GM12878 (cell line): ENCODE data around the gene RGS1. TPM values are rescaled to one million over a fixed set of nuclear protein-coding genes. Genes with fewer than 3 reads are reported as not detected.

ENCODE experiments used
- CEBPB ChIP-seq, 2 experiments: fragments of 150-350 bp in 1 of 2; IDR thresholded peaks; 2 replicates each; pipeline ENCODE4 v1.6.1; 2012 to 2014; ENCODE audit warnings: low read depth in 2 of 2, low read length in 2 of 2, borderline replicate concordance in 1 of 2, inconsistent platforms in 1 of 2
- DPF2 ChIP-seq: fragments of 450-650 bp; IDR thresholded peaks from 2 replicates; pipeline ENCODE4 v1.6.1; 2017; ENCODE audit warnings: mild to moderate bottlenecking
- EP300 ChIP-seq, 2 experiments: fragments of 150-350 bp in 1 of 2; IDR thresholded peaks; 2 replicates each; pipeline ENCODE4 v1.6.1; 2011 to 2012; ENCODE audit warnings: low read depth in 2 of 2, low read length in 2 of 2, borderline replicate concordance in 1 of 2, improper control_type of control experiment in 1 of 2, inconsistent platforms in 1 of 2; ENCODE audit not compliant: control insufficient read depth in 1 of 2
- FOXK2 ChIP-seq: fragments of 450-650 bp; IDR thresholded peaks from 2 replicates; pipeline ENCODE4 v1.6.1; 2017; ENCODE audit warnings: mild to moderate bottlenecking, moderate library complexity
- FOXM1 ChIP-seq: IDR thresholded peaks from 2 replicates; pipeline ENCODE4 v1.6.1; 2012; ENCODE audit warnings: low read depth, mild to moderate bottlenecking, inconsistent platforms, low read length, moderate library complexity
- GATAD2B ChIP-seq: fragments of 450-650 bp; conservative IDR thresholded peaks from 2 replicates; pipeline ENCODE4 v1.6.1; 2017; ENCODE audit warnings: low read depth, mild to moderate bottlenecking, moderate library complexity
- HDAC2 ChIP-seq: fragments of 200-600 bp; sonication (generic); IDR thresholded peaks from 2 replicates; pipeline ENCODE4 v1.6.1; 2017
- HDGF ChIP-seq: fragments of 450-650 bp; IDR thresholded peaks from 2 replicates; pipeline ENCODE4 v1.6.1; 2016; ENCODE audit warnings: antibody characterized with exemption
- IKZF1 ChIP-seq: fragments of 450-650 bp; conservative IDR thresholded peaks from 2 replicates; pipeline ENCODE4 v1.6.1; 2017; ENCODE audit warnings: antibody characterized with exemption, mild to moderate bottlenecking
- IRF4 ChIP-seq: IDR thresholded peaks from 2 replicates; pipeline ENCODE4 v1.6.1; 2011; ENCODE audit warnings: low read depth, low read length
- MTA2 ChIP-seq: fragments of 450-650 bp; IDR thresholded peaks from 2 replicates; pipeline ENCODE4 v1.6.1; 2016; ENCODE audit warnings: low read depth, mild to moderate bottlenecking, moderate library complexity
- MTA3 ChIP-seq: IDR thresholded peaks from 2 replicates; pipeline ENCODE4 v1.6.1; 2012; ENCODE audit warnings: low read length, inconsistent platforms, borderline replicate concordance
- NR2C1 ChIP-seq: fragments of 450-650 bp; IDR thresholded peaks from 2 replicates; pipeline ENCODE4 v1.6.1; 2017; ENCODE audit warnings: antibody characterized with exemption, mild to moderate bottlenecking, moderate library complexity
- NR2F1 ChIP-seq: fragments of 450-650 bp; conservative IDR thresholded peaks from 2 replicates; pipeline ENCODE4 v1.6.1; 2017; ENCODE audit warnings: mild to moderate bottlenecking
- PKNOX1 ChIP-seq: fragments of 450-650 bp; IDR thresholded peaks from 2 replicates; pipeline ENCODE4 v1.6.1; 2016; ENCODE audit warnings: mild to moderate bottlenecking
- POU2F2 ChIP-seq: IDR thresholded peaks from 3 replicates; pipeline ENCODE4 v1.6.1; 2011; ENCODE audit warnings: low read depth, mild to moderate bottlenecking, low read length, borderline replicate concordance
- RAD51 ChIP-seq: fragments of 450-650 bp; IDR thresholded peaks from 2 replicates; pipeline ENCODE4 v1.6.1; 2016; ENCODE audit warnings: moderate library complexity, mild to moderate bottlenecking, inconsistent platforms
- RUNX3 ChIP-seq: IDR thresholded peaks from 2 replicates; pipeline ENCODE4 v1.6.1; 2012; ENCODE audit warnings: low read length, inconsistent platforms
- SMAD1 ChIP-seq: fragments of 450-650 bp; IDR thresholded peaks from 2 replicates; pipeline ENCODE4 v1.6.1; 2018; ENCODE audit warnings: mild to moderate bottlenecking, low read depth; ENCODE audit not compliant: partially characterized antibody
- TAF1 ChIP-seq: IDR thresholded peaks from 2 replicates; pipeline ENCODE4 v1.6.1; 2011; ENCODE audit warnings: mild to moderate bottlenecking, low read depth, low read length, borderline replicate concordance
- ZBED1 ChIP-seq: IDR thresholded peaks from 2 replicates; pipeline ENCODE4 v1.6.1; 2016; ENCODE audit warnings: borderline replicate concordance
- ZNF207 ChIP-seq: fragments of 450-650 bp; IDR thresholded peaks from 2 replicates; pipeline ENCODE4 v1.6.1; 2014; ENCODE audit warnings: antibody characterized with exemption, mild to moderate bottlenecking, borderline replicate concordance
- ZNF592 ChIP-seq: fragments of 450-650 bp; IDR thresholded peaks from 2 replicates; pipeline ENCODE4 v1.6.1; 2017; ENCODE audit warnings: mild to moderate bottlenecking, moderate library complexity
- polyA plus RNA-seq, 11 experiments: library from polyadenylated mRNA; depleted of rRNA in 4 of 11; unstranded in 6 of 11; stranded (reverse) in 5 of 11; fragments of >200 nt; fragmentation: Nextera tagmentation in 4 of 11; fragmentation: Illumina TruSeq in 1 of 11; extraction: Ambion mirVana in 4 of 11; extraction: Trizol in 1 of 11; gene quantifications; 1 replicate in 1 of 11; 2 replicates in 10 of 11; pipeline versions ENCODE4 v1.2.1 to v1.2.3, GENCODE V29; 2011 to 2016; ENCODE audit warnings: inconsistent platforms in 2 of 11, missing spikeins in 2 of 11, low read depth in 1 of 11
- total RNA-seq, 4 experiments: library from RNA; depleted of rRNA in 3 of 4; stranded (reverse); fragments of >200 nt in 3 of 4; fragmentation: Illumina TruSeq in 1 of 4; extraction: Trizol in 1 of 4; gene quantifications; 2 replicates each; pipeline versions ENCODE4 v1.2.1 to v1.2.3, GENCODE V29; 2013 to 2021
- TF ChIP-seq, protein P1 (sequence below): IDR thresholded peaks from 2 replicates; pipeline ENCODE4 v1.6.1; 2011; ENCODE audit warnings: borderline replicate concordance, low read depth, mild to moderate bottlenecking, moderate library complexity, low read length; ENCODE audit not compliant: insufficient read depth, poor library complexity, severe bottlenecking
- TF ChIP-seq, protein P2 (sequence below): fragments of 450-650 bp; IDR thresholded peaks from 2 replicates; pipeline ENCODE4 v1.6.1; 2016; ENCODE audit warnings: mild to moderate bottlenecking

The RGS1 gene
- total and polyA plus RNA-seq, 10 of the 15 experiments (the other 5 are each of a cell fraction or from before 2014, with no cell fraction given) = 20.7 to 882 (median 45.9) TPM

DNA sequence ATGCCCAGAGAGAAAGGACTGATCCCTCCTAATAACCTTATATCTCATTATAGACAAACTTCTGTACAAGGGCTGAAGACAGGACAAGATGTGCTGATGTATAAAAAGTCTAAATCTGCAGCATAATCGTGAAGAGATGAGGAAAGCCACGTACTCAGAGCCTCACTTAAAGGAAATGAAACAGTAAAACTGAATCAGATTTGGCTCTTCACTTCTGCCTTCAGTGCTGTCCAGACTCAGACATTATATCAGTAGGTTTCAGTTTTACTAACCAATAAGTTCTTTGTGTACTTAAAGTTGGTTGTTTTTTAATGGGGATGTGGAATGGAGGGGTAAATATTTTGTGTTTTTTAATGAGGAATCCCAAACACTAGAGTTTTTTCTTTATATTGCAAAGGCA, 45.3 kb upstream of the RGS1 start (continued):
- TF ChIP-seq HDGF = no peak
- peak; percentile 81; the same call in 1 of the 2 replicates for TF ChIP-seq MTA3
- peak; percentile 82; the same call in 1 of the 2 replicates for TF ChIP-seq MTA2
- peak; percentile 57; the same call in 1 of the 2 replicates for TF ChIP-seq FOXM1
- TF ChIP-seq ZNF207 = no peak
- peak; percentile 92 for TF ChIP-seq IRF4
- 0 out of 2 replicates have a peak, but pooled peaks have one; percentile 51 for TF ChIP-seq TAF1
- TF ChIP-seq, protein P1, sequence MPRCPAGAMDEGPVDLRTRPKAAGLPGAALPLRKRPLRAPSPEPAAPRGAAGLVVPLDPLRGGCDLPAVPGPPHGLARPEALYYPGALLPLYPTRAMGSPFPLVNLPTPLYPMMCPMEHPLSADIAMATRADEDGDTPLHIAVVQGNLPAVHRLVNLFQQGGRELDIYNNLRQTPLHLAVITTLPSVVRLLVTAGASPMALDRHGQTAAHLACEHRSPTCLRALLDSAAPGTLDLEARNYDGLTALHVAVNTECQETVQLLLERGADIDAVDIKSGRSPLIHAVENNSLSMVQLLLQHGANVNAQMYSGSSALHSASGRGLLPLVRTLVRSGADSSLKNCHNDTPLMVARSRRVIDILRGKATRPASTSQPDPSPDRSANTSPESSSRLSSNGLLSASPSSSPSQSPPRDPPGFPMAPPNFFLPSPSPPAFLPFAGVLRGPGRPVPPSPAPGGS = no peak
- TF ChIP-seq IKZF1 = peak; percentile 65
- TF ChIP-seq PKNOX1 = peak; percentile 8; the same call in 1 of the 2 replicates
- TF ChIP-seq, protein P2, sequence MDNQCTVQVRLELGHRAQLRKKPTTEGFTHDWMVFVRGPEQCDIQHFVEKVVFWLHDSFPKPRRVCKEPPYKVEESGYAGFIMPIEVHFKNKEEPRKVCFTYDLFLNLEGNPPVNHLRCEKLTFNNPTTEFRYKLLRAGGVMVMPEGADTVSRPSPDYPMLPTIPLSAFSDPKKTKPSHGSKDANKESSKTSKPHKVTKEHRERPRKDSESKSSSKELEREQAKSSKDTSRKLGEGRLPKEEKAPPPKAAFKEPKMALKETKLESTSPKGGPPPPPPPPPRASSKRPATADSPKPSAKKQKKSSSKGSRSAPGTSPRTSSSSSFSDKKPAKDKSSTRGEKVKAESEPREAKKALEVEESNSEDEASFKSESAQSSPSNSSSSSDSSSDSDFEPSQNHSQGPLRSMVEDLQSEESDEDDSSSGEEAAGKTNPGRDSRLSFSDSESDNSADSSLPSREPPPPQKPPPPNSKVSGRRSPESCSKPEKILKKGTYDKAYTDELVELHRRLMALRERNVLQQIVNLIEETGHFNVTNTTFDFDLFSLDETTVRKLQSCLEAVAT = 0 out of 2 replicates have a peak, but pooled peaks have one; percentile 50
- no peak for TF ChIP-seq HDAC2
- TF ChIP-seq ZBED1 = no peak; the same call in 1 of the 2 replicates
- TF ChIP-seq POU2F2 = peak; percentile 48; the same call in 1 of the 3 replicates
- TF ChIP-seq NR2C1 = no peak
- peak; percentile 81 to 92; a peak in 3 of 4 replicates for TF ChIP-seq EP300 (IDR thresholded peaks at IDR 0.05; ENCODE audit: borderline replicate concordance in 1 of 2, control insufficient read depth in 1 of 2, low read depth in 2 of 2, low read length in 2 of 2)
- TF ChIP-seq NR2F1 = no peak
- TF ChIP-seq FOXK2 = no peak
- peak; percentile 67 for TF ChIP-seq GATAD2B
- peak; percentile 76 for TF ChIP-seq SMAD1
- TF ChIP-seq ZNF592 = peak; percentile 90; the same call in 1 of the 2 replicates
- TF ChIP-seq RAD51 = no peak
- peak; percentile 72 for TF ChIP-seq RUNX3
- TF ChIP-seq DPF2 = peak; percentile 82
- TF ChIP-seq CEBPB (IDR thresholded peaks at IDR 0.05; ENCODE audit: borderline replicate concordance in 1 of 2, low read depth in 2 of 2, low read length in 2 of 2) = 0 out of 4 replicates have a peak, but pooled peaks of 1 of the 2 experiments have one; percentile 29
